NT2/D1 (cell line): ENCODE results near the gene VDAC1.
"Not testable (repeated sequence)": the region's sequence is repeated elsewhere in the genome, so short reads cannot be mapped to it uniquely, and the experiment has no call there.

ENCODE experiments used
- DNase-seq: peaks from one replicate; pipeline ENCODE4 v3.0.0-alpha.2; 2011; ENCODE audit warnings: low read depth, low spot score
- H3K27me3 ChIP-seq: 2 replicates; pipeline ENCODE4 v1.6.0; 2011; ENCODE audit warnings: mild to moderate bottlenecking; ENCODE audit not compliant: insufficient read length, insufficient read depth
- H3K36me3 ChIP-seq: 2 replicates; pipeline ENCODE4 v1.6.1; 2011; ENCODE audit warnings: mild to moderate bottlenecking, low read length, mixed read lengths; ENCODE audit not compliant: insufficient read depth, insufficient read length
- H3K4me1 ChIP-seq: 2 replicates; pipeline ENCODE4 v1.5.1; 2011; ENCODE audit not compliant: insufficient read depth, insufficient read length
- H3K4me3 ChIP-seq: 2 replicates; pipeline ENCODE4 v1.5.1; 2011; ENCODE audit warnings: low read depth; ENCODE audit not compliant: insufficient read length
- H3K9ac ChIP-seq: 2 replicates; pipeline ENCODE4 v1.6.0; 2011; ENCODE audit warnings: low read depth; ENCODE audit not compliant: insufficient read length
- H3K9me3 ChIP-seq: 2 replicates; pipeline ENCODE4 v1.5.1; 2011; ENCODE audit warnings: mild to moderate bottlenecking, low read length; ENCODE audit not compliant: insufficient read depth
- SUZ12 ChIP-seq: IDR thresholded peaks from 2 replicates; pipeline ENCODE4 v1.6.1; 2011; ENCODE audit not compliant: insufficient read length, insufficient read depth; ENCODE audit errors: extremely low read depth
- YY1 ChIP-seq: IDR thresholded peaks from 2 replicates; pipeline ENCODE4 v1.6.1; 2011; ENCODE audit not compliant: insufficient read length, insufficient read depth
- ZNF274 ChIP-seq: IDR thresholded peaks from 2 replicates; pipeline ENCODE4 v1.6.1; 2011; ENCODE audit warnings: mild to moderate bottlenecking, low read depth, low read length

VDAC1 gene

DNA sequence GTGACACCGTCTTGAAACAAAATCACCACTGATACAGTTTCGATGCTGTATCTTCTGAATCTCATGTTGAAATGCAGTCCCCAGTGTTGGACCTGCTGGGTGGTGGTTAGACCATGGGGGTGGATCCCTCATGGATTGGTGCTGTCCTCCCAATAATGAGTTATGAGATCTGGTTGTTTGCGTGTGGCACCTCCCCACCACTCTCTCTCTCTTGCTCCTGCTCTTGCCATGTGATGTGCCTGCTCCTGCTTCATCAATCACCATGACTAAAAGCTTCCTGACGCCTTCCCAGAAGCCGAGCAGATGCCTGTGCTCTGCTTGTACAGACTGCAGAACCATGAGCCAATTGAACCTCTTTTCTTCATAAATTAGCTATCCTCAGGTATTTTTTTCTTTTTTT, 21.1 kb downstream of the VDAC1 start:
- Histone ChIP-seq H3K36me3 (peaks cover 63% of the 10 kb centered on the region), H3K9ac (no peak overlapping the region), H3K9me3 (no peaks in the 10 kb centered on the region), H3K4me3 (no peak overlapping the region), H3K27me3 (no peaks in the 10 kb centered on the region), H3K4me1 (no peaks in the 10 kb centered on the region)
- TF ChIP-seq SUZ12 = no peak
- TF ChIP-seq ZNF274 = no peak
- no peak for TF ChIP-seq YY1
- no peak for DNase-seq

DNA sequence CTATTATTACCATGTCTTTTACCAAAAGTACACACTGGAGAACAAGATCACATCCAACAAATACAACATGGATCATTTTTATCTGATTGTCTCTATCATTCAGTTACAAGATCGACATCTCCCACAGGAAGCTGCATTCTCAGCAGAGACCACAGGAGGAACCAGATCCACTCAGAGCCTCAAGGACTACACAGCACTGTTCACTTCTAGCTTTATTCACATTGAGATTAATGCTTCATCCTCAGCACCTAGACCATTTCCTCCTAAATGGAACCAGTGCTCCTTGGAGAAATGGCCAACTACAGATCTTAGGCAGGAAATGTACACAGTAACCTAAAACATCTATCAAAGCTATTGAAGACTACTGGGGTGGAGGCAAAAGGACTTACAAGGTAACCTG, 23.1 kb downstream of the VDAC1 start:
- peaks cover 60% of the 10 kb centered on the region for H3K36me3 ChIP-seq
- DNase-seq = no peak
- peaks cover 4% of the 10 kb centered on the region for H3K4me1 ChIP-seq
- H3K9me3 ChIP-seq = no peaks in the 10 kb centered on the region
- H3K4me3 ChIP-seq = no peak overlapping the region
- H3K9ac ChIP-seq = no peak overlapping the region
- no peak for TF ChIP-seq ZNF274
- no peaks in the 10 kb centered on the region for H3K27me3 ChIP-seq

DNA sequence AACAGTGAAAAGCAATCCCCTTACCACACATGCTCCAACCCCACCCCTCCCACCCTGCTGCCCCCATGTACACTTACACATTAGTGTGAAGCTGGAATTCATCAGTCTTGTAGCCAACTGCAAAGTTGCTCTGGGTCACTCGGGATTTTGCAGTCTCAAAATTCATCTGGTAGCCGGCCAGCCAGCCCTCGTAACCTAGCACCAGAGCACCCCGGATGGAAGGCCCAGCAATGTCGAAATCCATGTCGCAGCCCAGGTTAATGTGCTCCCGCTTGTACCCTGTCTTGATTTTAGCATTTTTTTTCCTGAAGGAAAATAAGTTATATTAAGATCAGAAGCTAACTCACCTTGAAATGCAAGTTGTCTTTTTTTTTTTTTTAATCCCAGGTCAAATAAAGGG, 24.1 kb downstream of the VDAC1 start:
- Histone ChIP-seq H3K27me3 (no peaks in the 10 kb centered on the region), H3K9me3 (no peaks in the 10 kb centered on the region), H3K4me3 (no peak overlapping the region), H3K9ac (no peak overlapping the region), H3K4me1 (peaks cover 4% of the 10 kb centered on the region), H3K36me3 (peaks cover 59% of the 10 kb centered on the region)
- TF ChIP-seq YY1 = no peak
- DNase-seq = no peak

DNA sequence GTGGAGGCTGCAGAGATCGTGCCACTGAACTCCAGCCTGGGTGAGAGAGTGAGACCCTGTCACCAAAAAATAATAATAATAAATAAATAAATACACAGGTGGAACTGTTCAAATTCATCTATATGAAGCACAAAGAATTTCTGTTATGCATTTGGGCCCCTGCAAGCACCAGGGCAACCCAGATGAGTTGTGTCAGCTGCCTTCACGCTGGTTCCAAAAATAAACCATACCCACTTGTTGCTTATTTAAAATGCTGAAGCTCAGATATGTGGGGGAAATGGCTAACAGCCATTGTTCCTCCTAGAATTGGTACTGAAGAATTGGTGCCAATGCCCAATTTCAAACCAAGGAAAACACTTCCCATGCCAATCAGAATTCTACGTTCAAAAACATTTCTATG, 25.8 kb downstream of the VDAC1 start:
- DNase-seq = no peak
- Histone ChIP-seq H3K27me3 (no peaks in the 10 kb centered on the region), H3K36me3 (peaks cover 63% of the 10 kb centered on the region), H3K4me3 (no peak overlapping the region), H3K9me3 (no peaks in the 10 kb centered on the region), H3K4me1 (peaks cover 4% of the 10 kb centered on the region), H3K9ac (no peak overlapping the region)
- TF ChIP-seq YY1 (no peak), ZNF274 (no peak), SUZ12 (no peak)

DNA sequence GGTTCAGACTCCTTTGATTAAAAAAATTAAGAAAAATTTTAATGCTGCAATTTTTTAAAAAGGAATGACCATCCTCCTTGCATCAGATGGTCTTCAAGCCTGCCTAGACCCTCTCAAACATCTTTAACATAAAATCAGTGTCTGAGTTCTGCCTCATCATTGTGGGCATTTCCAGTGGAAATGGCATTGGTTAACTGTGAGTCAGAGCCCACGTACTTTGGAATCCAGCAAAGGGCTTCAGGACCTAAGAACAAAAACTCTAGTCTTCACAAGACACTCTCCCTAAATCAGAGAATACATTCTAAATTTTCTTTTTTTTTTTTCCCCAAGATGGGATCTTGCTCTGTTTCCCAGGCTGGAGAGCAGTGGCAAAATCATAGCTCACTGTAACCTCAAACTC, 26.9 kb downstream of the VDAC1 start:
- Histone ChIP-seq H3K9ac (no peak overlapping the region), H3K4me3 (no peak overlapping the region), H3K27me3 (no peaks in the 10 kb centered on the region), H3K36me3 (peaks cover 65% of the 10 kb centered on the region), H3K9me3 (no peaks in the 10 kb centered on the region), H3K4me1 (peaks cover 4% of the 10 kb centered on the region)
- DNase-seq = no peak
- TF ChIP-seq SUZ12 = no peak
- no peak for TF ChIP-seq YY1
- no peak for TF ChIP-seq ZNF274

DNA sequence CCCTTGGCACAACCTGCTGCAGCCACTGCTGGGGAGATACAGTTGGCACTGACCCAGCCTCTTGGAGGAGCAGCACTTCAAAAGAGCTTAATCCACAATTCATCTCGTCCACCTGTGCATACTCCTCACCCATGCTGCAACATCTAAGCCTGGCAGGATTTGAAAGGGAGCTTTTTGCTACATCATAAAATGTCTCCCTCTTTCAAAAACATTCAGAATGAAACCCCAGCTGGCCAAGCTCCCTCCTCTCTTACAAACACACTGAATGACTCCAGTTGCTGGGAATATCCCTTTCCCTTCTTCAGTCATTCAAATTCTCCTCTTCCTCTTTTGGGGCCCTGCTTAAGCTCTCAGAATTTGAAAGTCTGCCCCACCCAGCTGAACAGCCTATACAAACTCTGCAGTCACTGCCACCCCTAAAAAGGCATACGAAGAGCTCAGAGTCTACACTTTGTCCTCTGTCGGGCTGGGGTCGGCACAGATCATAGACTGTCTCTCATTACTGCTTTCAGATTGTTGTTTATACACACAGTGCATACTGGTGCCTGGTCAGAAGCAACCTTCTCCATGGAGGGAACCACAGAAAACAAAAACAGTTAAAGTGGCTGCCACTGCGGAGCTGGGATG, 27.5 kb downstream of the VDAC1 start:
- H3K9me3 ChIP-seq = no peaks in the 10 kb centered on the region
- H3K9ac ChIP-seq = peak overlapping the region; percentile 56
- TF ChIP-seq YY1 (no peak), ZNF274 (no peak), SUZ12 (no peak)
- peaks cover 4% of the 10 kb centered on the region for H3K4me1 ChIP-seq
- H3K4me3 ChIP-seq = no peak overlapping the region
- peaks cover 66% of the 10 kb centered on the region for H3K36me3 ChIP-seq
- no peaks in the 10 kb centered on the region for H3K27me3 ChIP-seq
- peak; percentile 35 for DNase-seq

DNA sequence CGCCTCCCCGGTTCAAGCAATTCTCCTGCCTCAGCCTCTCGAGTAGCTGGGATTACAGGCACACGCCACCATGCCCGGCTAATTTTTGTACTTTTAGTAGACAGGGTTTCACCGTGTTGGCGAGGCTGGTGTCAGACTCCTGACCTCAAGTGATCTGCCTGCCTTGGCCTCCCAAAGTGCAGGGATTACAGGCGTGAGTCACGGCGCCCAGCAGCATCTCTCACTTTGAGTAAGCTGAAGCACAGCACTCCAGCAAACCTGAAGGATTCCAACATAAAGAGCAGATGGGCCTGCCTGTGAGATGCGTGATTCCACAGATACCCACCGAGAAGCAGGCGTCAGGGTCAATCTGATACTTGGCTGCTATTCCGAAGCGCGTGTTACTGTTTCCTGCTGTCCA, 29.2 kb downstream of the VDAC1 start:
- H3K27me3 ChIP-seq, DNase-seq: not testable (repeated sequence)
- peaks cover 62% of the 10 kb centered on the region for H3K36me3 ChIP-seq

DNA sequence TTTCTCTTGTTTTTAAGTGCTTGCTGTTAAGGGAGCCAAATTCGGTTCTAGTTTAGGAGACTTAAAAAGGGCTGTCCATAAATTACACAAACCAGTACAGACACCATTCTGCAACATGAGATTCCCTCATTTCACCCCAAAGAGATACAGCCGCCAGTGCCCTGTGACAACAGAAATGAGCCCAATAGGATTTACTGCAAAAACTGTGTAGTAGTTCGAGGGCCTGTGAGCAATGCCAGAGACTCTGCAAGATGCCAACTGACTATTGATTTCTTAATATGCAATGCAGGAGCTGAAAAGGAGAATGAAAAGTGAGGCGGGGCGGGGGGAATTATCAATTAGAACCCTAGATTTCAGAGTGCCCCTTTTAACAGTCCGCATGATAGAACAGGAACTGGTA, 30.6 kb downstream of the VDAC1 start:
- no peak for DNase-seq
- H3K9ac ChIP-seq = no peak overlapping the region
- no peaks in the 10 kb centered on the region for H3K27me3 ChIP-seq
- TF ChIP-seq YY1 = no peak
- no peak for TF ChIP-seq SUZ12
- no peak for TF ChIP-seq ZNF274
- peaks cover 4% of the 10 kb centered on the region for H3K4me1 ChIP-seq
- no peaks in the 10 kb centered on the region for H3K9me3 ChIP-seq
- H3K4me3 ChIP-seq = no peak overlapping the region
- H3K36me3 ChIP-seq = peaks cover 55% of the 10 kb centered on the region

More for the DNA sequence above, 29.2 kb downstream of the VDAC1 start:
- H3K9me3 ChIP-seq, H3K9ac ChIP-seq, H3K4me3 ChIP-seq, H3K4me1 ChIP-seq: not testable (repeated sequence)
